HepG2 (cell line): ENCODE data around the gene WDCP. TPM values are rescaled to one million over a fixed set of nuclear protein-coding genes. Genes with fewer than 3 reads are reported as not detected.

Experiments used
- ATAC-seq: fragments of 200-7000 bp; cut with Tn5 transposase; 3 replicates; pipeline ENCODE4 v1.9.1; 2020; ENCODE audit warnings: mild to moderate bottlenecking, moderate library complexity
- BruUV-seq: library from RNA; stranded (reverse); fragments of 400-500 nt; replicated peaks from 2 replicates; lab custom pipeline; 2021; lab: Mats Ljungman, UMichigan
- CTCF ChIA-PET: fragments of 300-600 bp; formaldehyde crosslinking; extraction: SDS; loops from one replicate; lab custom pipeline; 2021; ENCODE audit warnings: low total read pairs, inconsistent platforms, low intra/inter-chr PET ratio; lab: Yijun Ruan, JAX
- POLR2A ChIA-PET: fragments of 350-600 bp; sonication (Branson Sonifier 250); formaldehyde crosslinking; loops from one replicate; lab custom pipeline; 2020; ENCODE audit warnings: antibody characterized with exemption, inconsistent platforms; lab: Yijun Ruan, JAX
- DNase-seq: peaks from one replicate; pipeline ENCODE4 v3.0.0-alpha.2; 2015; ENCODE audit warnings: low spot score
- FAIRE-seq: peaks from 3 replicates; lab custom pipeline; 2011; peaks lifted over from hg19 to GRCh38; lab: Jason Lieb, UNC
- H2AFZ ChIP-seq: one replicate; pipeline ENCODE4 v1.6.1; 2011; ENCODE audit warnings: low read length, inconsistent platforms
- H3K27ac ChIP-seq: fragments of 300-600 bp; 3 replicates; pipeline ENCODE4 v1.8.0; 2011; ENCODE audit warnings: mixed run types, mild to moderate bottlenecking, mixed read lengths, low read length, inconsistent platforms; ENCODE audit not compliant: insufficient read depth; ENCODE audit errors: extremely low read length
- H3K27me3 ChIP-seq, 2 experiments: fragments of 200-600 bp in 1 of 2; 2 replicates in 1 of 2; 3 replicates in 1 of 2; pipeline versions ENCODE4 v1.6.0 to v1.8.0; 2011; ENCODE audit warnings: low read length in 2 of 2, mild to moderate bottlenecking in 2 of 2, moderate library complexity in 2 of 2, inconsistent platforms in 1 of 2; ENCODE audit not compliant: insufficient read depth in 2 of 2, control insufficient read depth in 1 of 2
- H3K36me3 ChIP-seq, 2 experiments: fragments of 200-600 bp in 1 of 2; replicated peaks in 1 of 2; 2 replicates in 1 of 2; 3 replicates in 1 of 2; pipeline versions ENCODE4 v1.5.1 to v1.8.0; 2011; ENCODE audit warnings: low read length in 2 of 2, inconsistent platforms in 1 of 2; ENCODE audit not compliant: insufficient read depth in 2 of 2, control insufficient read depth in 1 of 2
- H3K4me1 ChIP-seq: 2 replicates; pipeline ENCODE4 v1.5.1; 2012; ENCODE audit warnings: low read length, inconsistent platforms; ENCODE audit not compliant: insufficient read depth
- H3K4me2 ChIP-seq: 2 replicates; pipeline ENCODE4 v1.6.0; 2011; ENCODE audit warnings: low read depth, low read length, inconsistent platforms
- H3K4me3 ChIP-seq, 3 experiments: fragments of 200-600 bp in 1 of 3; sonication (generic), shearing (Covaris generic) in 1 of 3; replicated peaks in 1 of 3; 2 replicates each; pipeline ENCODE4 v1.5.1; 2011 to 2016; ENCODE audit warnings: low read length in 3 of 3, inconsistent platforms in 2 of 3, low read depth in 2 of 3, mild to moderate bottlenecking in 2 of 3, control low read depth in 1 of 3, mixed read lengths in 1 of 3; ENCODE audit not compliant: insufficient read depth in 1 of 3
- H3K79me2 ChIP-seq: one replicate; pipeline ENCODE4 v1.6.1; 2011; ENCODE audit warnings: low read length, inconsistent platforms; ENCODE audit not compliant: insufficient read depth
- H3K9ac ChIP-seq: 2 replicates; pipeline ENCODE4 v1.6.0; 2011; ENCODE audit warnings: mild to moderate bottlenecking, low read depth, low read length, inconsistent platforms; ENCODE audit not compliant: insufficient read depth
- H3K9me3 ChIP-seq: 2 replicates; pipeline ENCODE4 v1.5.1; 2012; ENCODE audit warnings: mild to moderate bottlenecking, low read length
- H4K20me1 ChIP-seq: 2 replicates; pipeline ENCODE4 v1.6.0; 2011; ENCODE audit warnings: inconsistent platforms, mild to moderate bottlenecking, low read length, moderate library complexity; ENCODE audit not compliant: insufficient read depth
- FOXJ3 ChIP-seq: sonication (generic); formaldehyde crosslinking; IDR thresholded peaks from 2 replicates; pipeline ENCODE4 v1.4.0; 2020; ENCODE audit warnings: missing genetic modification reagents, mild to moderate bottlenecking, borderline replicate concordance
- ZNF24 ChIP-seq: fragments of 450-650 bp; IDR thresholded peaks from 2 replicates; pipeline ENCODE4 v1.6.1; 2017; ENCODE audit warnings: antibody characterized with exemption, mild to moderate bottlenecking
- ZNF709 ChIP-seq: sonication (generic); formaldehyde crosslinking; IDR thresholded peaks from 2 replicates; pipeline ENCODE4 v1.5.0; 2020; ENCODE audit warnings: mild to moderate bottlenecking, missing genetic modification reagents
- WGBS: methylation state at CpG from one replicate; pipeline ENCODE4 v1.1.6; 2017; ENCODE audit warnings: low lambda C conversion rate; 5-methylcytosine and 5-hydroxymethylcytosine counted together
- in situ Hi-C: cut with HindIII; loops from 2 replicates; pipeline ENCODE4 v1.10.0; 2017; ENCODE audit warnings: low pct_unique_long_range_greater_than_20kb; ENCODE audit not compliant: extremely low pct_ligation_motif_present
- intact Hi-C: fragments of 100-400 bp; cut with micrococcal nuclease; formaldehyde crosslinking; loops from one replicate; pipeline ENCODE4 v1.10.0; 2022; ENCODE audit not compliant: unreplicated experiment
- polyA plus RNA-seq, 8 experiments: library from polyadenylated mRNA; depleted of rRNA in 3 of 8; stranded (reverse) in 7 of 8; unstranded in 1 of 8; fragments of >200 nt; fragmentation: Illumina TruSeq in 4 of 8; extraction: Trizol in 4 of 8; gene quantifications; 2 replicates each; pipeline versions ENCODE4 v1.2.1 to v1.2.3, GENCODE V29; 2011 to 2016; ENCODE audit warnings: low read depth in 4 of 8, missing spikeins in 1 of 8, mixed read lengths in 1 of 8; ENCODE audit not compliant: insufficient read depth in 1 of 8
- total RNA-seq, 5 experiments: library from RNA; depleted of rRNA; stranded (reverse); fragments of >200 nt; fragmentation: Illumina TruSeq; extraction: Trizol; gene quantifications; 2 replicates each; pipeline ENCODE4 v1.2.3, GENCODE V29; 2016; ENCODE audit warnings: low read depth in 1 of 5

WDCP gene
- total and polyA plus RNA-seq, 2 of the 13 experiments (the other 11 are each of a cell fraction or from before 2014, with no cell fraction given): 17.4 to 22.6 TPM

GRCh38 chr2:24026233-24026632 lies 21.0 kb downstream of the WDCP start:
- no TSS peak for BruUV-seq
- WGBS: 95% methylated on average over 2 of the region's 2 CpGs
- no peak for TF ChIP-seq FOXJ3 (CRISPR knock-in tag)
- TF ChIP-seq, all 625 proteins: peak for 0
- Histone ChIP-seq H3K27ac (no peak overlapping the region), H2AFZ (no peak overlapping the region), H3K79me2 (no peaks in the 10 kb centered on the region), H4K20me1 (no peaks in the 10 kb centered on the region), H3K36me3 (peaks cover 24 to 46% of the 10 kb centered on the region in 2 experiments), H3K4me3 (no peak overlapping the region), H3K4me2 (no peak overlapping the region), H3K9ac (no peak overlapping the region), H3K9me3 (no peaks in the 10 kb centered on the region), H3K4me1 (peaks cover 33% of the 10 kb centered on the region), H3K27me3 (no peaks in the 10 kb centered on the region)
- DNase-seq: no peak
- ATAC-seq: no peak
- in situ Hi-C loops (loop anchor here (10.0 kb wide), 1 partner anchor 139 kb away; no protein-coding TSS in a partner anchor), intact Hi-C loops (no loop called here)
- ChIA-PET CTCF (no interaction called here), POLR2A (interaction anchor here (1.4 to 5.2 kb wide), 6 partner anchors 11 to 100 kb away, joined by 4 to 20 read pairs (median 13); partner anchors contain the start of genes ATAD2B, TP53I3 and WDCP)
- no peak for FAIRE-seq

- Histone ChIP-seq H4K20me1 (no peaks in the 10 kb centered on the region), H3K4me3 (no peak overlapping the region), H3K9me3 (no peaks in the 10 kb centered on the region), H3K4me2 (no peak overlapping the region), H3K27me3 (no peaks in the 10 kb centered on the region), H3K9ac (no peak overlapping the region), H3K27ac (no peak overlapping the region), H3K36me3 (peaks cover 17 to 35% of the 10 kb centered on the region in 2 experiments), H3K4me1 (peaks cover 37% of the 10 kb centered on the region), H3K79me2 (no peaks in the 10 kb centered on the region), H2AFZ (no peak overlapping the region)
- BruUV-seq: no TSS peak
- WGBS: 93% methylated on average over 17 of the region's 17 CpGs
- no peak for FAIRE-seq
- no peak for ATAC-seq
- ChIA-PET CTCF (interaction anchor here (1.4 kb wide), 1 partner anchor 37 kb away, joined by 5 read pairs; no protein-coding TSS in a partner anchor), POLR2A (interaction anchor here (1.4 to 5.2 kb wide), 6 partner anchors 9 to 98 kb away, joined by 4 to 20 read pairs (median 13); partner anchors contain the start of genes ATAD2B, TP53I3 and WDCP)
- DNase-seq: no peak
- intact Hi-C loops (loop anchor here (1.0 kb wide), 2 partner anchors 37 to 98 kb away; partner anchors contain the start of gene ATAD2B), in situ Hi-C loops (loop anchor here (5.0 to 10.0 kb wide), 2 partner anchors 37 to 140 kb away; no protein-coding TSS in a partner anchor)
- TF ChIP-seq ZNF24 (no peak), ZNF709 (CRISPR knock-in tag) (no peak)
Observed at GRCh38 chr2:24024996-24025663, 22.1 kb downstream of the WDCP start.
